HepG2 (cell line): ENCODE results near the gene DNAJA3. TPM values are rescaled to one million over a fixed set of nuclear protein-coding genes. Genes with fewer than 3 reads are reported as not detected.

ENCODE experiments used
- ATAC-seq: fragments of 200-7000 bp; cut with Tn5 transposase; 3 replicates; pipeline ENCODE4 v1.9.1; 2020; ENCODE audit warnings: mild to moderate bottlenecking, moderate library complexity
- BruUV-seq: library from RNA; stranded (reverse); fragments of 400-500 nt; replicated peaks from 2 replicates; lab custom pipeline; 2021; lab: Mats Ljungman, UMichigan
- CTCF ChIA-PET: fragments of 300-600 bp; formaldehyde crosslinking; extraction: SDS; loops from one replicate; lab custom pipeline; 2021; ENCODE audit warnings: low total read pairs, inconsistent platforms, low intra/inter-chr PET ratio; lab: Yijun Ruan, JAX
- POLR2A ChIA-PET: fragments of 350-600 bp; sonication (Branson Sonifier 250); formaldehyde crosslinking; loops from one replicate; lab custom pipeline; 2020; ENCODE audit warnings: antibody characterized with exemption, inconsistent platforms; lab: Yijun Ruan, JAX
- DNase-seq: peaks from one replicate; pipeline ENCODE4 v3.0.0-alpha.2; 2015; ENCODE audit warnings: low spot score
- FAIRE-seq: peaks from 3 replicates; lab custom pipeline; 2011; peaks lifted over from hg19 to GRCh38; lab: Jason Lieb, UNC
- H2AFZ ChIP-seq: one replicate; pipeline ENCODE4 v1.6.1; 2011; ENCODE audit warnings: low read length, inconsistent platforms
- H3K27ac ChIP-seq: fragments of 300-600 bp; 3 replicates; pipeline ENCODE4 v1.8.0; 2011; ENCODE audit warnings: mixed run types, mild to moderate bottlenecking, mixed read lengths, low read length, inconsistent platforms; ENCODE audit not compliant: insufficient read depth; ENCODE audit errors: extremely low read length
- H3K27me3 ChIP-seq, 2 experiments: fragments of 200-600 bp in 1 of 2; 2 replicates in 1 of 2; 3 replicates in 1 of 2; pipeline versions ENCODE4 v1.6.0 to v1.8.0; 2011; ENCODE audit warnings: low read length in 2 of 2, mild to moderate bottlenecking in 2 of 2, moderate library complexity in 2 of 2, inconsistent platforms in 1 of 2; ENCODE audit not compliant: insufficient read depth in 2 of 2, control insufficient read depth in 1 of 2
- H3K36me3 ChIP-seq, 2 experiments: fragments of 200-600 bp in 1 of 2; replicated peaks in 1 of 2; 2 replicates in 1 of 2; 3 replicates in 1 of 2; pipeline versions ENCODE4 v1.5.1 to v1.8.0; 2011; ENCODE audit warnings: low read length in 2 of 2, inconsistent platforms in 1 of 2; ENCODE audit not compliant: insufficient read depth in 2 of 2, control insufficient read depth in 1 of 2
- H3K4me1 ChIP-seq: 2 replicates; pipeline ENCODE4 v1.5.1; 2012; ENCODE audit warnings: low read length, inconsistent platforms; ENCODE audit not compliant: insufficient read depth
- H3K4me2 ChIP-seq: 2 replicates; pipeline ENCODE4 v1.6.0; 2011; ENCODE audit warnings: low read depth, low read length, inconsistent platforms
- H3K4me3 ChIP-seq, 3 experiments: fragments of 200-600 bp in 1 of 3; sonication (generic), shearing (Covaris generic) in 1 of 3; replicated peaks in 1 of 3; 2 replicates each; pipeline ENCODE4 v1.5.1; 2011 to 2016; ENCODE audit warnings: low read length in 3 of 3, inconsistent platforms in 2 of 3, low read depth in 2 of 3, mild to moderate bottlenecking in 2 of 3, control low read depth in 1 of 3, mixed read lengths in 1 of 3; ENCODE audit not compliant: insufficient read depth in 1 of 3
- H3K79me2 ChIP-seq: one replicate; pipeline ENCODE4 v1.6.1; 2011; ENCODE audit warnings: low read length, inconsistent platforms; ENCODE audit not compliant: insufficient read depth
- H3K9ac ChIP-seq: 2 replicates; pipeline ENCODE4 v1.6.0; 2011; ENCODE audit warnings: mild to moderate bottlenecking, low read depth, low read length, inconsistent platforms; ENCODE audit not compliant: insufficient read depth
- H3K9me3 ChIP-seq: 2 replicates; pipeline ENCODE4 v1.5.1; 2012; ENCODE audit warnings: mild to moderate bottlenecking, low read length
- H4K20me1 ChIP-seq: 2 replicates; pipeline ENCODE4 v1.6.0; 2011; ENCODE audit warnings: inconsistent platforms, mild to moderate bottlenecking, low read length, moderate library complexity; ENCODE audit not compliant: insufficient read depth
- GABPA ChIP-seq, 2 experiments: IDR thresholded peaks; 2 replicates each; pipeline ENCODE4 v1.6.1; 2011 to 2016; ENCODE audit warnings: low read depth in 2 of 2, low read length in 1 of 2, missing biosample characterization in 1 of 2, missing genetic modification characterization in 1 of 2
- HES4 ChIP-seq: sonication (generic); formaldehyde crosslinking; IDR thresholded peaks from 2 replicates; pipeline ENCODE4 v1.9.0; 2021; ENCODE audit warnings: mild to moderate bottlenecking, missing genetic modification reagents, borderline replicate concordance
- IKZF1 ChIP-seq: fragments of 450-650 bp; IDR thresholded peaks from 2 replicates; pipeline ENCODE4 v1.7.1; 2016
- MAFF ChIP-seq: IDR thresholded peaks from 2 replicates; pipeline ENCODE4 v1.6.1; 2011; ENCODE audit warnings: low read depth, low read length, improper control_type of control experiment
- MAFK ChIP-seq, 2 experiments: IDR thresholded peaks in 1 of 2; conservative IDR thresholded peaks in 1 of 2; 2 replicates each; pipeline ENCODE4 v1.6.1; 2011; ENCODE audit warnings: improper control_type of control experiment in 2 of 2, low read length in 2 of 2
- MYNN ChIP-seq: sonication (generic); formaldehyde crosslinking; IDR thresholded peaks from 2 replicates; pipeline ENCODE4 v1.4.0; 2020; ENCODE audit warnings: mild to moderate bottlenecking, low read depth, missing genetic modification reagents
- RAD51 ChIP-seq: fragments of 450-650 bp; IDR thresholded peaks from 2 replicates; pipeline ENCODE4 v1.6.1; 2016; ENCODE audit warnings: borderline replicate concordance
- ZC3H4 ChIP-seq: sonication (generic); formaldehyde crosslinking; IDR thresholded peaks from 2 replicates; pipeline ENCODE4 v1.4.0; 2020; ENCODE audit warnings: missing genetic modification reagents, borderline replicate concordance
- ZNF674 ChIP-seq: sonication (generic); formaldehyde crosslinking; IDR thresholded peaks from 2 replicates; pipeline ENCODE4 v1.5.0; 2020; ENCODE audit warnings: low read depth, mild to moderate bottlenecking, missing genetic modification reagents
- ZSCAN5A ChIP-seq: sonication (generic); formaldehyde crosslinking; IDR thresholded peaks from 2 replicates; pipeline ENCODE4 v1.8.0; 2022; ENCODE audit warnings: mild to moderate bottlenecking, missing genetic modification reagents, borderline replicate concordance
- WGBS: methylation state at CpG from one replicate; pipeline ENCODE4 v1.1.6; 2017; ENCODE audit warnings: low lambda C conversion rate; 5-methylcytosine and 5-hydroxymethylcytosine counted together
- in situ Hi-C: cut with HindIII; loops from 2 replicates; pipeline ENCODE4 v1.10.0; 2017; ENCODE audit warnings: low pct_unique_long_range_greater_than_20kb; ENCODE audit not compliant: extremely low pct_ligation_motif_present
- intact Hi-C: fragments of 100-400 bp; cut with micrococcal nuclease; formaldehyde crosslinking; loops from one replicate; pipeline ENCODE4 v1.10.0; 2022; ENCODE audit not compliant: unreplicated experiment
- polyA plus RNA-seq, 8 experiments: library from polyadenylated mRNA; depleted of rRNA in 3 of 8; stranded (reverse) in 7 of 8; unstranded in 1 of 8; fragments of >200 nt; fragmentation: Illumina TruSeq in 4 of 8; extraction: Trizol in 4 of 8; gene quantifications; 2 replicates each; pipeline versions ENCODE4 v1.2.1 to v1.2.3, GENCODE V29; 2011 to 2016; ENCODE audit warnings: low read depth in 4 of 8, missing spikeins in 1 of 8, mixed read lengths in 1 of 8; ENCODE audit not compliant: insufficient read depth in 1 of 8
- total RNA-seq, 5 experiments: library from RNA; depleted of rRNA; stranded (reverse); fragments of >200 nt; fragmentation: Illumina TruSeq; extraction: Trizol; gene quantifications; 2 replicates each; pipeline ENCODE4 v1.2.3, GENCODE V29; 2016; ENCODE audit warnings: low read depth in 1 of 5

The DNAJA3 gene
- total and polyA plus RNA-seq, 2 of the 13 experiments (the other 11 are each of a cell fraction or from before 2014, with no cell fraction given): 77.0 to 83.3 TPM

DNA sequence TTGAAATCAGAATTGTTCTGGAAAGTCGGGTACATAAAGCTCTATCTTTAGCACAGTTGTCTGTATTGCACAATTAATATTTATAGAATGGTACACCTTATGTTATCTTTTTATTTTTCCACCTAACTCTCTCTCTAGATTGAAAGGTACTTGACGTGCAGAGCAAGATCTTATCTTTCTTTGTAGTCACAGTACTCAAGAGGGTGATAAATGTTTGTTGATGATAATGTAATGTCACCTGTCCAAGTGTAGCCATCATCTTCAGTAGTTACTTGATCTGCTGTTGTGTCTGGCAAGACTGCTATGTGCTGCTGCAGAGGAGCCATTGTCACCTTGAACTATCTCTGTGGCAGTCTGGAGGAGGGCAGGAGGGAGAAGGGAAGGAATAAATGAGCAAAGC is 55.9 kb downstream of the DNAJA3 start:
- TF ChIP-seq ZSCAN5A (CRISPR knock-in tag) (no peak), MYNN (CRISPR knock-in tag) (no peak), IKZF1 (no peak), RAD51 (no peak), ZNF674 (CRISPR knock-in tag) (no peak), HES4 (CRISPR knock-in tag) (no peak), GABPA (IDR thresholded peaks at IDR 0.05; ENCODE audit: low read depth, low read length) (no peak), GABPA (CRISPR knock-in tag; IDR thresholded peaks at IDR 0.05; ENCODE audit: low read depth) (no peak)
- TF ChIP-seq, all 625 proteins: peak for 0
- intact Hi-C loops: no loop called here
- H3K36me3 ChIP-seq: peaks cover 2 to 4% of the 10 kb centered on the region in 2 experiments; a peak in 2 of 5 replicates
- WGBS: 88% methylated on average over 2 of the region's 2 CpGs
- CTCF ChIA-PET: no interaction called here
- in situ Hi-C loops: no loop called here
- DNase-seq: no peak
- H3K27ac ChIP-seq: no peak overlapping the region
- no peaks in the 10 kb centered on the region for H4K20me1 ChIP-seq
- no peak for ATAC-seq
- H3K4me2 ChIP-seq: no peak overlapping the region
- H3K27me3 ChIP-seq: no peaks in the 10 kb centered on the region
- H3K9ac ChIP-seq: no peak overlapping the region
- H3K9me3 ChIP-seq: no peaks in the 10 kb centered on the region
- peaks cover 47% of the 10 kb centered on the region for H3K4me1 ChIP-seq
- POLR2A ChIA-PET: no interaction called here
- no peak overlapping the region for H3K4me3 ChIP-seq
- H2AFZ ChIP-seq: no peak overlapping the region
- BruUV-seq: no TSS peak
- no peak for FAIRE-seq
- peaks cover 35% of the 10 kb centered on the region for H3K79me2 ChIP-seq

- Histone ChIP-seq H2AFZ (no peak overlapping the region), H3K9ac (no peak overlapping the region), H4K20me1 (no peaks in the 10 kb centered on the region), H3K79me2 (peaks cover 36% of the 10 kb centered on the region), H3K9me3 (no peaks in the 10 kb centered on the region), H3K36me3 (peaks cover 2 to 4% of the 10 kb centered on the region in 2 experiments; a peak in 2 of 5 replicates), H3K27me3 (no peaks in the 10 kb centered on the region), H3K4me1 (peaks cover 49% of the 10 kb centered on the region), H3K4me2 (no peak overlapping the region), H3K4me3 (no peak overlapping the region), H3K27ac (no peak overlapping the region)
- no TSS peak for BruUV-seq
- FAIRE-seq (no peak), DNase-seq (no peak), ATAC-seq (no peak)
- POLR2A ChIA-PET: no interaction called here
- intact Hi-C loops (no loop called here), in situ Hi-C loops (no loop called here)
- TF ChIP-seq MAFK (conservative IDR thresholded peaks at IDR 0.05 in 1 of 2, IDR thresholded peaks at IDR 0.05 in 1 of 2; ENCODE audit: low read length in 2 of 2): peak; percentile 87 to 95
- TF ChIP-seq MAFF: peak; percentile 92
- no peak for TF ChIP-seq ZC3H4 (CRISPR knock-in tag)
- WGBS: 85% methylated on average over 1 of the region's 1 CpG
- CTCF ChIA-PET: no interaction called here
Measured at GRCh38 chr16:4481963-4482362, 56.3 kb downstream of the DNAJA3 start.
